OCI-LY3 (cell line): ENCODE data around the gene RFPL1.

ENCODE experiments used
- H2AFZ ChIP-seq: fragments of 200-600, 300-600 bp; shearing (Covaris generic); 2 replicates; pipeline ENCODE4 v1.6.0; 2014; ENCODE audit warnings: antibody characterized with exemption, low read depth, low read length
- H3K27ac ChIP-seq: fragments of 200-600, 300-600 bp; sonication (generic); 2 replicates; pipeline ENCODE4 v1.5.1; 2014; ENCODE audit warnings: mild to moderate bottlenecking, low read length, moderate library complexity, mixed read lengths
- H3K27me3 ChIP-seq: fragments of 200-600, 300-600 bp; sonication (generic); 2 replicates; pipeline ENCODE4 v1.6.1; 2014; ENCODE audit warnings: low read depth, low read length, mixed read lengths
- H3K36me3 ChIP-seq: fragments of 200-600, 300-600 bp; sonication (generic); replicated peaks from 2 replicates; pipeline ENCODE3; 2014; ENCODE audit warnings: low read depth, low read length, mixed read lengths
- H3K4me1 ChIP-seq: fragments of 300-600, 200-600 bp; sonication (generic); 2 replicates; pipeline ENCODE4 v1.6.1; 2014; ENCODE audit warnings: low read length, mixed read lengths
- H3K4me2 ChIP-seq: fragments of 200-600, 300-600 bp; sonication (generic); 2 replicates; pipeline ENCODE4 v1.6.1; 2014; ENCODE audit warnings: low read length, mixed read lengths
- H3K4me3 ChIP-seq: fragments of 300-600, 200-600 bp; sonication (generic); 2 replicates; pipeline ENCODE4 v1.5.1; 2014; ENCODE audit warnings: antibody characterized with exemption, mild to moderate bottlenecking, low read length, moderate library complexity
- H3K79me2 ChIP-seq: fragments of 300-600, 200-600 bp; shearing (Covaris generic); 2 replicates; pipeline ENCODE4 v1.6.1; 2014; ENCODE audit warnings: mild to moderate bottlenecking, low read length, mixed read lengths
- H3K9ac ChIP-seq: fragments of 300-600, 200-600 bp; shearing (Covaris generic); 2 replicates; pipeline ENCODE4 v1.6.0; 2014; ENCODE audit warnings: mild to moderate bottlenecking, low read length, moderate library complexity
- H3K9me3 ChIP-seq: fragments of 200-600, 300-600 bp; shearing (Covaris generic); 2 replicates; pipeline ENCODE4 v1.6.1; 2014; ENCODE audit warnings: low read length, mixed read lengths; ENCODE audit not compliant: insufficient read depth
- H4K20me1 ChIP-seq: fragments of 200-600, 300-600 bp; sonication (generic); 2 replicates; pipeline ENCODE4 v1.6.1; 2016; ENCODE audit warnings: low read length, mixed read lengths; ENCODE audit not compliant: insufficient read depth
- EZH2phosphoT487 ChIP-seq: fragments of 200-600 bp; shearing (Covaris generic); IDR thresholded peaks from 2 replicates; pipeline ENCODE4 v1.6.1; 2018; ENCODE audit warnings: antibody characterized with exemption, mixed run types, low read depth
- TF ChIP-seq, protein P1 (sequence below): fragments of 200-600, 300-600 bp; sonication (generic); IDR thresholded peaks from 2 replicates; pipeline ENCODE4 v1.5.1; 2014; ENCODE audit warnings: antibody characterized with exemption, low read length, low read depth

RFPL1 gene

DNA sequence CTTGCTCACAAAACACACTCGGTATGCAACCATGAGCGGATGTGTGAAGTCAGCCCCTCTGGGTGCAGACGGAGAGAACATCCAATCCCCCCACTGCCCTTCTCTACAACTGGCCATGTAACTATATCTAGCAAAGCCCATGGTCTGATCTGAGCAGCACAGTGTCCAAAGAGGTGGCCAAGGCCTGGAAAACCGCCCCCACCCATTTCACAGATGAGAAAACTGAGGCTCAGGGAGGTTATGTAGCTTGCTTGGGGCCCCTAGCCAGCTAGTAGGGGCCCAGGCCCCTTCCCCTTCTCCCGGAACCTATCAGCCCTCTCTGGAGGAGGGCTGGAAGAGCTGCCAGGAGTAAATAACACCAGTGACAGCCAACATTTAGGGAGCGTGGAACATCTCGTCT lies 26.2 kb downstream of the RFPL1 start:
- Histone ChIP-seq H2AFZ (no peak overlapping the region), H3K4me3 (no peak overlapping the region), H3K36me3 (no peaks in the 10 kb centered on the region), H3K27ac (no peak overlapping the region), H3K9me3 (no peaks in the 10 kb centered on the region), H3K9ac (no peak overlapping the region), H4K20me1 (no peaks in the 10 kb centered on the region), H3K4me1 (no peaks in the 10 kb centered on the region), H3K4me2 (no peak overlapping the region), H3K27me3 (peaks cover 24% of the 10 kb centered on the region), H3K79me2 (no peaks in the 10 kb centered on the region)
- no peak for TF ChIP-seq EZH2phosphoT487
- TF ChIP-seq, protein P1, sequence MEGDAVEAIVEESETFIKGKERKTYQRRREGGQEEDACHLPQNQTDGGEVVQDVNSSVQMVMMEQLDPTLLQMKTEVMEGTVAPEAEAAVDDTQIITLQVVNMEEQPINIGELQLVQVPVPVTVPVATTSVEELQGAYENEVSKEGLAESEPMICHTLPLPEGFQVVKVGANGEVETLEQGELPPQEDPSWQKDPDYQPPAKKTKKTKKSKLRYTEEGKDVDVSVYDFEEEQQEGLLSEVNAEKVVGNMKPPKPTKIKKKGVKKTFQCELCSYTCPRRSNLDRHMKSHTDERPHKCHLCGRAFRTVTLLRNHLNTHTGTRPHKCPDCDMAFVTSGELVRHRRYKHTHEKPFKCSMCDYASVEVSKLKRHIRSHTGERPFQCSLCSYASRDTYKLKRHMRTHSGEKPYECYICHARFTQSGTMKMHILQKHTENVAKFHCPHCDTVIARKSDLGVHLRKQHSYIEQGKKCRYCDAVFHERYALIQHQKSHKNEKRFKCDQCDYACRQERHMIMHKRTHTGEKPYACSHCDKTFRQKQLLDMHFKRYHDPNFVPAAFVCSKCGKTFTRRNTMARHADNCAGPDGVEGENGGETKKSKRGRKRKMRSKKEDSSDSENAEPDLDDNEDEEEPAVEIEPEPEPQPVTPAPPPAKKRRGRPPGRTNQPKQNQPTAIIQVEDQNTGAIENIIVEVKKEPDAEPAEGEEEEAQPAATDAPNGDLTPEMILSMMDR = no peak

DNA sequence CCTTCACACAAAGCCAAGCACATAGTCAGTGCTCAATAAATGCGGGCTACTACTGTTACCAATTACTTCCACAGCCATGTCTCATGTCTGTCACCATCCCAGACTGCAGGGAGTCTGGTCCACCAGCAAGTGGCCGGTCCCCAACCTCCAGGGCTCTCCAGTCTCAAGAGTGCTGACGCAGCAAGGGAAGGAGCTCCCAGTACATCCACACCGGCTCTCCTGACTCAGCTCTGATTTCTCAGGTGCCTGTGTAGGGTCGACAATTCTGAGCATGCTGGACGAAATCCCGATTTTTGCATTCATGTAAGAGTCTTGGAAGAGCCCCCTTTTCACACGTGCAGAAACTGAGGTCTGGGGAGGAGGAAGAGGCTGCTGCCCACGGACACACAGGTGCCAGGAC lies 31.4 kb downstream of the RFPL1 start:
- Histone ChIP-seq H4K20me1 (no peaks in the 10 kb centered on the region), H3K4me2 (peak overlapping the region; percentile 61), H3K36me3 (no peaks in the 10 kb centered on the region), H3K4me3 (peak overlapping the region; percentile 69), H2AFZ (no peak overlapping the region; the same call in 1 of the 2 replicates), H3K27ac (no peak overlapping the region), H3K4me1 (no peaks in the 10 kb centered on the region), H3K79me2 (no peaks in the 10 kb centered on the region), H3K27me3 (peaks cover 61% of the 10 kb centered on the region), H3K9ac (no peak overlapping the region), H3K9me3 (no peaks in the 10 kb centered on the region)
- TF ChIP-seq, protein P1 = no peak

DNA sequence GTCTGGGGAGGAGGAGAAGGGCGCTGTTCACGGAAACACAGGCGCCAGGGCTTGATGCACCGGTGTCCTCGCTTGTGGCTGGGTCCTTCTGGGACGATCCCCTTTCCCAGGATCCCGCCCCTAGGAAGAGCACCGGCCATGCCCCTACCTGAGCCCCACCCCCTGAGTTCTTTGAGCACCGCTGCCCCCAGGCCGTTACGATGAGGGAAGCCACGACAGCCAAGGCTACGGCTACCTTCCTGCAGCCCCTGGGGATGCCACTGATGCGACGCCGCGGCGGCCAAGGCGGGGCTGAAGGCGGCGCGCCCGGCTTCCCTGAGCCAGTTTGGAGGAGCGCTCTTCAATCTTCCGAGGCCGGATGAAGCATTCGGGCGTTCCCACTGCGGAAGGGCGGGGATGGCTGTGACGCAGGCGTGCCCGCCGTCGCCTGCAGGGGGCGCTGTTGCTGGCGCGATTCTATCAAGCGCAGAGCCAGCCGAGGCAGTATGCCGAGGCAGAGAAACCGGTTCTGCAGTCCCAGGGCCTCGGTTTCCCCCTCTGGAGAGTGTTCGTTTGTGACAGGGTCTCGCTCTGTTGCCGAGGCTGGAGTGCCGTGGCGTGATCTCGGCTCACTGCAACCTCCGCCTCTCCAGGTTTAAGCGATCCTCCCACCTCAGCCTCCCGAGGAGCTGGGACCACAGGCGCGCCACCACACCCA lies 31.9 kb downstream of the RFPL1 start:
- no peak for TF ChIP-seq EZH2phosphoT487
- TF ChIP-seq, protein P1 = peak; percentile 83
- no peaks in the 10 kb centered on the region for H3K9me3 ChIP-seq
- no peaks in the 10 kb centered on the region for H3K79me2 ChIP-seq
- peak overlapping the region; percentile 61 for H3K4me2 ChIP-seq
- no peaks in the 10 kb centered on the region for H4K20me1 ChIP-seq
- H3K4me3 ChIP-seq = peak overlapping the region; percentile 69
- no peak overlapping the region; the same call in 1 of the 2 replicates for H2AFZ ChIP-seq
- no peak overlapping the region for H3K9ac ChIP-seq
- H3K27me3 ChIP-seq = peaks cover 66% of the 10 kb centered on the region
- H3K4me1 ChIP-seq = peaks cover 2% of the 10 kb centered on the region
- H3K36me3 ChIP-seq = no peaks in the 10 kb centered on the region
- no peak overlapping the region for H3K27ac ChIP-seq

DNA sequence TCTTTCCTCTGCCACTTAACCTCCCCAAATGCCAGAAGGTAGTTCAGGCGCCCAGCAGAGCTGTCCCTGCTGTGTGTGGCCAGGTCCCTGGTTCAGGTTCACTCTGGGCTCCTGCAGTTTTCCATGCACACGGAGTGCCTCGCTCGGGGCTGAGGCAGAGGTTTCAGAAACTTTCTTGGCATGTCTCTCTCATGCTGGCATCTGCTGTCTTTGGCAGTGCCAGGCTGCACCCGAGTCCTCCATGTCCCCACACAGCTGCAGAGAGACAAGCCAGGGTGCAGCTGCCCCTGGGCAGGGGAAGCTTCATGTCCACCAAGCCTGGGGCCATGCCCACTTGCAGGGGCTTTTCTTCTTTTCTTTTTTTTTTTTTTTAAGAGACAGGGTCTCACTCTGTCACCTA lies 34.6 kb downstream of the RFPL1 start:
- Histone ChIP-seq H3K4me2 (no peak overlapping the region), H3K27me3 (peaks cover 79% of the 10 kb centered on the region), H3K27ac (no peak overlapping the region), H2AFZ (no peak overlapping the region), H4K20me1 (peaks cover 18% of the 10 kb centered on the region; the same call in 1 of the 2 replicates), H3K9ac (no peak overlapping the region), H3K9me3 (no peaks in the 10 kb centered on the region), H3K79me2 (no peaks in the 10 kb centered on the region), H3K4me3 (no peak overlapping the region), H3K36me3 (no peaks in the 10 kb centered on the region), H3K4me1 (peaks cover 23% of the 10 kb centered on the region)
- TF ChIP-seq EZH2phosphoT487 = no peak
